ENCODE results near the gene CD4. TPM values are rescaled to one million over a fixed set of nuclear protein-coding genes. Genes with fewer than 3 reads are reported as not detected.

The CD4 gene
- total RNA-seq, 2 donors from 2014 or later: 1.6 to 8.6 TPM

DNA sequence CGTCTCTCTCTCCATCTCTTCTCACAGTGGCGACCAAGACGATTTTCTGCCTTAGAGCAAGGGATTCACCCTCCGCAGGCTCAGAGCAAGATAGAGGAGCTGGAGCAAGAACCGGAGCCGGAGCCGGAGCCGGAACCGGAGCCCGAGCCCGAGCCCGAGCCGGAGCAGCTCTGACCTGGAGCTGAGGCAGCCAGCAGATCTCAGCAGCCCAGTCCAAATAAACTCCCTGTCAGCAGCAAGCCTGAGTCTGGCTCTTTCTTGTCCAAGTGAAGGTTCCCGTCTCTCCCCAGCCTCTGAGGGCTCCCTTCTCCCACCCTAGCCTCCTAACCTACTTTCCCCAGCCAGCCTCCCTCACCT lies 11.1 kb upstream of the CD4 start:
- no peaks in the 10 kb centered on the region for H3K36me3 ChIP-seq
- peak overlapping the region; percentile 89 to 92 for H3K27ac ChIP-seq
- 22% methylated on average over 14 of the region's 14 CpGs for WGBS
- peak overlapping the region; percentile 20 to 34 for H3K4me3 ChIP-seq
- H3K4me1 ChIP-seq (replicated peaks): peaks cover 2% of the 10 kb centered on the region
- H3K9me3 ChIP-seq: no peaks in the 10 kb centered on the region
- H3K27me3 ChIP-seq (replicated peaks; ENCODE audit: insufficient read depth): no peaks in the 10 kb centered on the region
- intact Hi-C loops (cut with DNase I): loop anchor here (2.0 to 5.0 kb wide), 3 partner anchors 25 to 161 kb away; partner anchors contain the start of gene MLF2
- DNase-seq (ENCODE audit: low spot score): no peak
- TF ChIP-seq POLR2AphosphoS5 (IDR thresholded peaks at IDR 0.05) (no peak), POLR2A (IDR thresholded peaks at IDR 0.05) (no peak)
- TF ChIP-seq, protein P1, sequence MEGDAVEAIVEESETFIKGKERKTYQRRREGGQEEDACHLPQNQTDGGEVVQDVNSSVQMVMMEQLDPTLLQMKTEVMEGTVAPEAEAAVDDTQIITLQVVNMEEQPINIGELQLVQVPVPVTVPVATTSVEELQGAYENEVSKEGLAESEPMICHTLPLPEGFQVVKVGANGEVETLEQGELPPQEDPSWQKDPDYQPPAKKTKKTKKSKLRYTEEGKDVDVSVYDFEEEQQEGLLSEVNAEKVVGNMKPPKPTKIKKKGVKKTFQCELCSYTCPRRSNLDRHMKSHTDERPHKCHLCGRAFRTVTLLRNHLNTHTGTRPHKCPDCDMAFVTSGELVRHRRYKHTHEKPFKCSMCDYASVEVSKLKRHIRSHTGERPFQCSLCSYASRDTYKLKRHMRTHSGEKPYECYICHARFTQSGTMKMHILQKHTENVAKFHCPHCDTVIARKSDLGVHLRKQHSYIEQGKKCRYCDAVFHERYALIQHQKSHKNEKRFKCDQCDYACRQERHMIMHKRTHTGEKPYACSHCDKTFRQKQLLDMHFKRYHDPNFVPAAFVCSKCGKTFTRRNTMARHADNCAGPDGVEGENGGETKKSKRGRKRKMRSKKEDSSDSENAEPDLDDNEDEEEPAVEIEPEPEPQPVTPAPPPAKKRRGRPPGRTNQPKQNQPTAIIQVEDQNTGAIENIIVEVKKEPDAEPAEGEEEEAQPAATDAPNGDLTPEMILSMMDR (IDR thresholded peaks at IDR 0.05): no peak

DNA sequence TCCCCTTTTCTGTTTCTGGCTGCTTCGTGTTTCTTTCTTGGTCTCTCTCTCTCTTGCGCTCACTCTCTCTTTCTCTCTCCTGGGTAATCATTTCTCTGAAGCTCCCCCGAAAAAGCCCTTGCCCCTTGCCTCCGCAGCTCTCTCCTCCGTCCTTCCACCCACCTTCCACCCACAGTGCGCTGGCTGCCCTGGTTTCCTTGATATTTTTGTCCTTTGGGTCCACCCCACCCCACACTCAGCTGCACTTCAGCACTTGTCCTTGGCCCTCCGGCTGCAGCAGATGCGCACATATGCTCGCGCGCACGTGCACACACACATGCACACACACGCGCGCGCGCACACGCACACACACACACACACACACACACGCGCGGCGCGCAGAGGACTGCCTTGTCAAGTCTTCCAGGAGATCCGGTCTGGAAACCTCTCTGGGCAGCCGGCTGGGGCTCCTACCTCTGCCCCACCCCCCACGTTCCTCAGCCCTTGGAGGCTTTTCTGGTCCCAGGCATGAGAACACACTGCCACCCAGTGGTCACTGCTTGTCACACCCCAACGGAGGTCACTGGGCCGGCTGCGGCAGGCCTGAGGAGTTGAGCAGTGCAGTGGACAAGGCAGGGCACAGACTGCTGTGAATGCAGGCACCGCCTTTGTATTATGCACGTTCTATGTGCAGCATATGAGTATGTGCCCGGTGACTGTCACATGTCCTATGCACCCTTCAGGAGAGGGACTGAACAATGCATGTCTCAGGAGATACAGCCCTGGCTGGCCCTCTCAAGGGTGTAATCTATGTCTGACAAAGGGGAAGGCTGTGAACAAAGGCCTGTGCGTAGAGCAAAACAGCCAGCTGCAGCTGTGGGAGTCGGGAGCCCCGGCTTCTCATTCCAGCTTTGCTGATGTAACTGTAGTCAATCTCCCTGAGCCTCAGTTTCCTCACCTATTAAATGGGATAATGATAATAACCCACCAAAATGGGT lies 10.5 kb upstream of the CD4 start:
- intact Hi-C loops (cut with DNase I): loop anchor here (2.0 to 5.0 kb wide), 3 partner anchors 26 to 162 kb away; partner anchors contain the start of gene MLF2
- Histone ChIP-seq H3K4me3 (peak overlapping the region; percentile 20 to 34), H3K27me3 (replicated peaks; ENCODE audit: insufficient read depth) (no peaks in the 10 kb centered on the region), H3K27ac (peak overlapping the region; percentile 89 to 92), H3K4me1 (replicated peaks) (peaks cover 2% of the 10 kb centered on the region), H3K36me3 (no peaks in the 10 kb centered on the region), H3K9me3 (no peaks in the 10 kb centered on the region)
- DNase-seq (ENCODE audit: low spot score): peak; percentile 98
- WGBS: 3% methylated on average over 35 of the region's 35 CpGs
- peak; percentile 52 for TF ChIP-seq POLR2A (IDR thresholded peaks at IDR 0.05)
- peak; percentile 97 for TF ChIP-seq POLR2AphosphoS5 (IDR thresholded peaks at IDR 0.05)
- TF ChIP-seq, protein P1 (IDR thresholded peaks at IDR 0.05): peak; percentile 93 to 100 (median 98)

GRCh38 chr12:6779708-6780432 lies 9.5 kb upstream of the CD4 start:
- H3K27ac ChIP-seq: peak overlapping the region; percentile 89 to 92
- H3K36me3 ChIP-seq: no peaks in the 10 kb centered on the region
- no peaks in the 10 kb centered on the region for H3K27me3 ChIP-seq (replicated peaks; ENCODE audit: insufficient read depth)
- TF ChIP-seq POLR2AphosphoS5 (IDR thresholded peaks at IDR 0.05) (no peak), POLR2A (IDR thresholded peaks at IDR 0.05) (no peak)
- TF ChIP-seq, protein P1 (IDR thresholded peaks at IDR 0.05): no peak
- peaks cover 2% of the 10 kb centered on the region for H3K4me1 ChIP-seq (replicated peaks)
- H3K9me3 ChIP-seq: no peaks in the 10 kb centered on the region
- WGBS: 72% methylated on average over 6 of the region's 6 CpGs
- no peak for DNase-seq (ENCODE audit: low spot score)
- intact Hi-C loops (cut with DNase I): loop anchor here (2.0 to 5.0 kb wide), 3 partner anchors 27 to 163 kb away; partner anchors contain the start of gene MLF2
- H3K4me3 ChIP-seq: no peak overlapping the region

GRCh38 chr12:6780573-6780972 lies 8.8 kb upstream of the CD4 start:
- TF ChIP-seq POLR2A (IDR thresholded peaks at IDR 0.05): no peak
- TF ChIP-seq POLR2AphosphoS5 (IDR thresholded peaks at IDR 0.05): no peak
- TF ChIP-seq, protein P1 (IDR thresholded peaks at IDR 0.05): no peak
- WGBS: 89% methylated on average over 6 of the region's 6 CpGs
- Histone ChIP-seq H3K4me3 (no peak overlapping the region), H3K27me3 (replicated peaks; ENCODE audit: insufficient read depth) (no peaks in the 10 kb centered on the region), H3K27ac (peak overlapping the region; percentile 57 to 89), H3K9me3 (no peaks in the 10 kb centered on the region), H3K36me3 (no peaks in the 10 kb centered on the region), H3K4me1 (replicated peaks) (peaks cover 2% of the 10 kb centered on the region)
- intact Hi-C loops (cut with DNase I): no loop called here
- DNase-seq (ENCODE audit: low spot score): no peak
